Right ventricle myocardium superior (tissue), 1 donor: Measurements from ENCODE around the gene SEC16A. TPM values are rescaled to one million over a fixed set of nuclear protein-coding genes. Genes with fewer than 3 reads are reported as not detected.
"Not testable (repeated sequence)": the region's sequence is repeated elsewhere in the genome, so short reads cannot be mapped to it uniquely, and the experiment has no call there.

Source experiments
- ATAC-seq: fragments of 200-7000 bp; cut with Tn5 transposase; one replicate; pipeline ENCODE4 v1.9.1; 2020; ENCODE audit warnings: mild to moderate bottlenecking; ENCODE audit not compliant: poor library complexity
- DNase-seq: peaks from one replicate; pipeline ENCODE4 v3.0.0-alpha.2; 2020
- intact Hi-C: fragments of 100-400 bp; cut with DNase I; formaldehyde crosslinking; loops from one replicate; pipeline ENCODE4 v1.11.2; 2022
- total RNA-seq: library from RNA; stranded (reverse); fragmentation: NEBNext Ultra II Directional; extraction: Animal tissue kit (Norgen Biotek cat#: 25700); gene quantifications from one replicate; pipeline ENCODE4 v1.2.1, GENCODE V29; 2021
- donor health status: DM: no; HTN: yes; CAD: no; lungs with severe emphysema.

Gene SEC16A
- total RNA-seq, 1 donor from 2014 or later, result 21.4 TPM

DNA sequence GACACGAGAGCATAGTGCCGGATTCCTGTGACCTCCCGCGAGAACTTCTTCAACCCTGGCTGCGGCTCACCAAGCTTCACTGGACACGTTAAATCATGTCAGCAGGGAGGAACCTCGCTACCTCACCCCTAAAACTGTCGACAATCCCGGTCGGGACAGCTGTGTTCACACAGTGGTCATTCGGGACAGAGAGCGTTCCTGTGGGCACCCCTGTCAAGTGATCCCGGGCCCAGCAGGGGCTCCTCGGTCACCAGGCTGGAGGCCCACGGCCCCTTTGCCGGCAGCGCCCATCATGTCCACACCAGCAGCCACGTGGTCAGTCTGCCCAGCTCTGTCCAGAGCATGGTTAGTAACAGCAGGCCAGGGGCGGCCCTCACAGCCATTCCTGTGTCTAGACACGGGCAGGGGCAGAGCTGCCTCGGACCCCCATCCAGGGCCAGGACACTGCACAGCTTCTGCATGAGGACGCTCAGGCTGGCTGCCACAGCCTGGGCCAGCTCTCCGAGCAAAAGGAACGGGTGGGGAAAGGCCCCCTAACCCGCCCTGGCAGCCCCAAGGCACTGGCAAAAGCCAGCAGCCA is 46.7 kb downstream of the SEC16A start:
- intact Hi-C loops, result no loop called here
- ATAC-seq, result no peak
- no peak for DNase-seq

DNA sequence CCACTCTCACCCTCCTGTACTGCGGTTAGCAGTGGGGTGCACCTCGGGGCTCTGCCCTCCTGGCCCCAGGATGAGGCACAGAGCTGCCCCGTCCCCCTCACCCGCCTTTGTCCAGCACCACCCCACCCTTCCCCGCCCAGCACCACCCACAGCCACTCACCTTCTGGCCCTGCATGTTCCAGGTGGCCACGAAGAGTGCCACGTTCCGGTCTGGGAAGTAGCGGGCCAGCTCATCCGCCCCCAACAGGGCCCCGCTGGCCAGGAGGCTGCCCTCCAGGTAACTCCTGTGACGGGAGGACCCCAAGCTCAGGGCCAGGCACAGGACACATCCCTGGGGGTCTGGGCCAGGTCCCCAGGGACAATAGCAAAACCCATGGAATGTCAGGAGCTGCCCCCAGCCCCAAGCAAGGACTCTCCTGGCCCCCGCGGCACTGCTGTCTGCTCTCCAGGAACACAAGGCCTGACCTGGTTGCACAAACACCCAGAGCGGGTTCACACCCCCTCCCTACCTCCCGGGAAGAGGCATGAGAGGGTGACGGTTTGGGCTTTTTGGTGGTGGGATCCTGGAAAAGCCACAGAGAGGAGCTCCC is 48.2 kb downstream of the SEC16A start:
- DNase-seq, result no peak
- intact Hi-C loops, result no loop called here
- no peak for ATAC-seq

DNA sequence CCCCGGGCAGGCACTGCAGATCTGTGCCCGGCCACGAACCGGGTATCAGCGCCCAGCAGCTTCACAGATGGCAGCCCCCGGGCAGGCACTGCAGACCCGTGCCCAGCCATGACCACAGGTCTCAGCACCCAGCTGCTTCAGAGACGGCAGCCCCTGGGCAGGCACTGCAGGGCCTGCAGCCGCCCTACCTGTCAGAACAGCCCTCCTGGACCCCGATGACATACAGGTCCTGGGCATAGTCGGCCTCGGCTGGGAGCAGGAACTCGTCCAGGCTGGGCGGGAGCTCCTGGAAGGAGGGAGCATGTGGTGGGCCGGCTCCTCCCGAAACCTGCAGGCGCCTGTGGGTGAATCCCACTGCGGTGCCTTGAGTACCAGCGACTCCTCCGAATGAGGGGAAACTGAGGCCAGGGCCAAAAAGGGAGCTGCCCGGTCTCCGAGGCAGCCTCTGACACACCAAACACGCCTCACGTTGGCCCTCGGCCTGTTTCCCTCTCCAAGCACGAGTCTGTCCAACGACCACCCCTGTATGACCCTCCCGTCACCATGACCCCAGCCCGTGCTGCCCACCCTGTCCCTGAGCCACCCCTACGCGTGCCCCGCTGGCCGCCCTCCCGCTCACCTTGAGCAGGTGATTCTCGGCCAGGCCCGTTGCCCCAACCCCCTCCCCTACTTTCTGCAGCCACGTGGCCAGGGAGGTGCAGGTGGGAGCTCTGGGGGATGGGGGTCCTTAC is 48.8 kb downstream of the SEC16A start:
- intact Hi-C loops, result no loop called here
- ATAC-seq, result no peak

DNA sequence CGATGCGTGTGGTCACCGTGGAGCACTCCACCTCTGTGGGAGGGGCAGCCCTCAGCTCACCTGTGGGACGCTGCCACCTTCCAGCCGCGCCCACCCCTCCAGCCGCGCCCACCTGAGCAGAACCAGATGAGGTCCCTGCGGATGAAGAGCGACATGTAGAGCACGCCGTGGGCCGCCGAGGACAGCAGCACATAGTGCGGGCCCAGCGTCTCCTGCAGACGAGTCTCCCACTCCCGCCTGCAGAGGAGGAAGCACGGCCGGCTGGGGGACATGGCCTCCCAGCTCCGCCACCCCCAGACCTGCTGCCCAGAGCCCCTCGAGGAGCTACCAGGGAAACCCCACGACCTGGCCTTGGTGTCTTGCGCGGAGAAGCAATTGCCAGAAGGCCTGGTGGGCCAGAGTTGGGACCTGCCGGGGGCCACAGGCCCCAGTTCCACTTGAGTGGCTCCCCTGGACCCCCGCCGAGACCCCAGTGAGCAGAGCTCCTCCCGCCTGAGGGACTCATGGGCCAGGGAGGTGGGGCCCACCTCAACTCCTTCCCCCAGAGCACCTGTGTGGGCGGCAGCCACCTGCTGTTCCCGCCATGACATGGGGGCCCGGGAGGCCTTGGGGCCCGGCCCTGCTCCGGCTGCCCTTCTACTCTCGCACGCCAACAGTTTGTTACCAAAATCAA is 49.7 kb downstream of the SEC16A start:
- intact Hi-C loops, result no loop called here
- no peak for DNase-seq
- no peak for ATAC-seq

More for the DNA sequence above, 48.8 kb downstream of the SEC16A start:
- DNase-seq, result no peak

DNA sequence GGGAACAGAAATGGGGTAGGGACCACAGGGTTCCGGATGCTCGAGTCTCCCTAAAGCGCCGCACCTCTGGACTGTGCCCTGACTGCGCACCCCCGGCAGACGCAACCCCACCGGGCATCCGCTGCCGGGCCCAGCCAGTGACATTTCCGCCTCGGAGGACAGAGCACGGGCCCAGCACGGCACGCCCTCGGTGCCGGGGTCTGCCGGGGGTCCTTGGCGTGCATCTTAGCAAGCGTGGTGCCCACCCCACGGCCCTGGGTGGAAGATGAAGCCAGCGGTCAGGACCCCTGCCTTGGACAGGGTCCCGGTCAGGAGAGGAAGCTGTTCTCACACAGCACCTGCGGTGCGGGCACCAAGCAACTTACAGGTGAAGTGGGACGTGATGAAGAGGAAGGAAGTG is 50.2 kb downstream of the SEC16A start:
- ATAC-seq (no peak), DNase-seq (no peak)
- intact Hi-C loops, result no loop called here

DNA sequence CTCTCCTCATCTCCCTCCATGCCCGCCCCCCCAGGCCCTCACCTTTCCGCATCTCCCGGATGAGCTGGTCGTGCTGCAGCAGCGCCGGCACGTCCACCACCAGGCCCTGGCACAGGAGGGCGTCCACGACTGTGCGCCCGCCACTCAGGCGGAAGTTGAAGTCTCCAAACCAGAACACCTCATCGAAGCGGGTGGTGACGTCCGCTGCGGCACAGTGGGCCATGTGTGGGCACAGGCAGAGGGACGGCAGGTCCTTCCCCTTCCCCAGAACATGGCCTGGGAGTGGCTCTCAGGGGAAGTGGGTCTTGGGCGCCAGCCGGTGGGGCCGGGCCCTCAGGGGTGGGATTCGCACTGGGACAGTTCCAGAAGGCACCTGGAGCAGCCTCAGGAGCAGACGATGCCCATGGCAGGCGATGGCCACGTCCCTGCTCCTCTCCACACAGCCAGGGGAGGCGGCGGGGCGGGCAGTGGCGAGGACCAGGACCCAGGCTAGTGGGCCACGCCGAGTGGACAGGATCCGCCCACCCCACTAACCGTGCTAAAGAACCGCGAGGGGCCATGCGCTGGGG is 51.0 kb downstream of the SEC16A start:
- intact Hi-C loops, result no loop called here
- DNase-seq (no peak), ATAC-seq (no peak)

DNA sequence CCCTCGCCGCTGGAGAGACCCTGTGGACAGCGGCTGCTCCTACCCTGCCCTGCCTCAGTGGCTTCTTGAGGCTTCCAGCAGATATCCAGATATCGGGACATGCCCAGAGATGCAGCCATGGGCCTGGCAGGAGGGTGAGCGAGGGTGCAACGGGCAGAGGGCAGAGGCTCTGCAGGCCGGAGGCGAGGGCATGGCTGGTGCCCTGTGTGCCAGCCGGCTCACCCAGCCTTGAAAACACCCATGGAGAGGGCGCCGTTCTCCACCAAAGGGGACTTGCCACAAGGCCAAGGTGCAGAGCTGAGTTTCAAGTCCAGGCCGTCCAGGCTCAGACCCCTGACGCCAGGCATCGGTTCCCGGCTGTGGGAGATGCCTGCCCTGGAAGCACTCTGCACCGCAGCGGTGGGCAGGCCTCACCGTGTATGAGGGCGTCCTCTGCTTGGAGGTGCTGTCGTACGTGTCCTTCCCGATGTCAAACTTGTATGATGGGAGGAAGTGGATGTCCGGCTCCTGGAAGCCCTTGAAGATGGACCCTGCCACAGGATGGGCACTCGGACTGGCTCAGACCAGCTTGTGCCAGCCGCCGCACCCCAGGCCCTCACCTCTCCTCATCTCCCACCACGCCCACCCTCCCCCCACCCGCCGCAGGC is 52.1 kb downstream of the SEC16A start:
- intact Hi-C loops, result no loop called here
- ATAC-seq, result no peak
- DNase-seq, result no peak

DNA sequence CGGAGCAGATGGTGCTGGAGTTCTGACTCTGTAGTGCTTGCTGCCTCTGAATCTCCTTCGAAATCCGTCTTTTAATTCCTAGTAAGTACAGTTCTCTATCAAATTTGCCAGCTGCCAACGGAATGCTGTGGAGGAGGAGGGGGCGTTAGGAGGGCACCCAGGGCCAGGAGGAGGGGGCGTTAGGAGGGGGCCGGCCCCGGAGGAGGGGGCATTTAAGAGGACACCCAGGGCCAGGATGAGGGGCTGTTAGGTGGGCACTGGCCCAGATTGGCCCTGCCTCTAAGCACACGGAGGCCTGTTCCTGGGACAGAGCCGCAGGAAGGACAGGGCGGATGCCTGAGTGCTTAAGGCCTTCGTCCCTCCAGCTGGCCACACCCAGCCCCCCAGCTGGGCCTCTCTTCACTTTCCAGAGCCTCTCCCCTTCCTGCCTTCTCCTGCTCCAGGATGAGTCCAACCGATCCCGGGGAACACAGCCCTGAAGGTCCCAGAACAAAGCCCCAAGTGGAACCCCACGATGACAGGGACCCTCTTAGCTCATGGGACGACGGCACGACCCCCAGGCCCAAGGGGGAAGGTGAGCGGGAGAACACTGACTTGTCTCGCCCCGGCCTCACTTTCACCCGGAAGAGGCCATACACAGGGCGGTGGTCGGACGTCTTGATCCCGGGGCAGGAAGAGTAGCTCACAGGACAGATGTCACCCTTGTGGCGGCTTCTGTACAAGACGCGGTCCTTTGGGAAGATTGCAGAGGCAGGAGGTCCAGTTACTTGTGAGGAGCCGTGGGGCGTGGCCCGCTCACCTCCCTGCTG is 53.0 kb downstream of the SEC16A start:
- DNase-seq (no peak), ATAC-seq (peak; percentile 18)
- intact Hi-C loops, result no loop called here

DNA sequence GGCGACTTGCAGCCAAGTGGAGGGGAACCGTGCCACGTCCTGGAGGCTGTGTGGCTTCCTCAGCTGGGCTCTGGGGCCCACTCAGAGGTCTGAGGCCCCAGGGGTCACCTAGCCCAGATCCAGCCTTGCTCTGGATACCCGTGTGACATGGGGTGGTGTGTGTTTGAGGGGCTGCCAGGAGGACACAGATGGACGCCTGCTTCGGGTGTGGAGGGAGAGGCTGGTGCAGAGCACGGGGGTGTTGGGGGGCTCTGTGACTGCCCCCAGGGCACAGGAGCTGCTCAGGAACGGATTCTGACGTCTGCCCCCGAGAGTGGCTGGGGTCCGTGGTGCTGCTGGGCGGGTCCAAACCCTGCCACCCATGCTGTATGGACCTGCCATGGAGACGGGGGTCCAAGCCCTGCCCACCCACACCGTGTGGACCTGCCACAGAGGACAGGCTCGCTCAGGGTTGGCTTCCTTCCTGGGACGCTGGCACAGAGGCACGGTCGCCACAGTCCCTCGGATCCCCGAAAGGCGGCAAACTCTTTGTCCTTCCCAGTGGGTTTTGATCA is 53.7 kb downstream of the SEC16A start:
- ATAC-seq, result peak; percentile 27
- intact Hi-C loops, result no loop called here
- no peak for DNase-seq

DNA sequence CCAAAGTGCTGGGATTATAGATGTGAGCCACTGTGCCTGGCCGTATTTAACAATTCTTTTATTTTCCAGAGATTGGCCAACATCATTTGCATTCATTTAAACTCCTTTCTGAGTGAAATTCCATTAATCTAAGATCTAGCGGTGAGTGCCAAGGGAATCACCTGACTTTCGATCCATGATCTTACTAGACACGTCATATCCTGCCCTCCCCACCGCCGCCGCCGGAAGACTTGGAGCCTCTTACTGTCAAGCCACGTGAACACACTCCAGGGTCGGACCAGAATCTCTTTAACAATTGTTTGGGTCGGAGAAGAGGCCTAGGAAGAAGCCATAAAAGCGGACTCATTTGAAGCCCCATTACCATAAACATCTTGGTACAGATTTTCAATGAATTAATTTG is 56.1 kb downstream of the SEC16A start:
- ATAC-seq, result no peak
- intact Hi-C loops, result no loop called here
- DNase-seq, result no peak

DNA sequence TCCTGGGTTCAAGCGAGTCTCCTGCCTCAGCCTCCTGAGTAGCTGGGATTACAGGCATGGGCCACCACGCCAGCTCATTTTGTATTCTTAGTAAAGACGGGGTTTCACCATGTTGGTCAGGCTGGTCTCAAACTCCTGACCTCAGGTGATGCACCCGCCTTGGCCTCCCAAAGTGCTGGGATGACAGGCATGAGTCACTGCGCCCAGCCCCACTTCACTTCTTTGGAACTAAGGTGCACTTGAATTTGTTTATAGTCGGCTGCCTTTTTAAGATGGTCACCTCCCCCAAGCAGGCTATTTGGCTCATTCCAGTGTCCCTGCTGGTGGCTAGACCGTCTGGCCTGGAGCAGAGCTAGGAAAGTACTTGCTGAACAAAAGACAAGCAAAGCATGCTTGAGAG is 57.5 kb downstream of the SEC16A start:
- DNase-seq, ATAC-seq, intact Hi-C loops: not testable (repeated sequence)

DNA sequence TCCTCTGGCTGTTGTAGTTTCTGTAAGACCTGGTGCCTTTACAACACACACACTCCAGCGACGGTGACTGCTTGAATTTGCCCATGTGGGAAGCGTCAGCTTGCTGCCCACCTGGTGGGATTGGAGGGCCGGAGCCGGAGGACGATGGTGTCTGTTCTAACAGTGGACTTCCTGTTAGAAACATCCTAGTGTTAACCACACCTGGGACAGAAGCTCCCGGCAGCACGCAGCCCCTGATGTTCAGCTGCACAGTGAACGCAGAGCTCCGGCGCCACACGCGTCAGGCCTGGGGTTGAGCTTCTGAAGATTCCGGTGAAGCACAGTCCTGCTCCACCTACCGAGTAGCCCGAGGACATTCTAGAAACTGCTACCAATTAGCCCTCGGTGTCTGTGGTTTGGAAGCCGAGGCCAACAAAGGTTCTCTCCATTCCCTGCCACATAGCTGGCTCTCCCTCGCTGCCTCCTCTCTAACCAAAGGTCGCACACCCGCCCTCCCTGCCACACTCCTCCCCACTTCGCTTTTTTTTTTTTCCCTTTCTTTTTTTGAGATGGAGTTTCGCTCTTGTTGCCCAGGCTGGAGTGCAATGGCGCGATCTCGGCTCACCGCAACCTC is 58.0 kb downstream of the SEC16A start:
- ATAC-seq, result no peak
- no peak for DNase-seq
- intact Hi-C loops, result no loop called here

DNA sequence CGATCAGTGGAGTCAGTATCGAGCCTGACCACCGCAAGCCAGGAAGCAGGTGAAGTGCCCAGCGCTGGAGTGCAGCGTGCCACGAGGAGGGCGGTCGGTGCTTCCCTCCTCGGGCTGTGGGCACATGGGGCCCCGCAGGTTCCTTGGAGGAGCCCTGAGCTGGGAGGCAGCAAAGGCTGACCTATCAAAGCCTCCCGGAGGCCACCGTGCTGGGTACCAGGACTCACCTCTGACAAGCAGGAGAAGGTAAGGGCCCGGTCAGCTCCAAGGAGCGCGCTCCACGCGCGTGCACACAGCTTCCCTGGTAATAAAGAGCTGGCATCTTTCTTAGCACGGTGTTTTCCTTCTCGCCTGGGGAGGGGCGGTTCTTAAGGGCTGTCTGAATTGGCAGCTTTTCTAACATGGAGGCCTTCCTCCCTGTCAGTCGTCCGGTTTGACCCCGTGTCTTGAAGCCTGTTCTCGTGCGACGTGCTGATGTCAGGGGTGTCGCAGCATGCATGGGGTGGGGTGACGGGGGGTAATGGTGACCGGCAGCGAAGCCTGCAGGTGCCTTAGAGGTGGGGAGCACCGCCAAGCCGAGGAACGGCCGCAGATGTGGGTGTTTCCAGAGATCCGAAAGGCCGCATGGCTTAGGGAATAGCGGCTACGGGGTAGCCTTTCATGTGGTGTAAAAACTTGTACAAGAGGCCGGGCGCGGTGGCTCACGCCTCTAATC is 59.3 kb downstream of the SEC16A start:
- ATAC-seq, result no peak
- DNase-seq, result no peak
- intact Hi-C loops, result no loop called here

DNA sequence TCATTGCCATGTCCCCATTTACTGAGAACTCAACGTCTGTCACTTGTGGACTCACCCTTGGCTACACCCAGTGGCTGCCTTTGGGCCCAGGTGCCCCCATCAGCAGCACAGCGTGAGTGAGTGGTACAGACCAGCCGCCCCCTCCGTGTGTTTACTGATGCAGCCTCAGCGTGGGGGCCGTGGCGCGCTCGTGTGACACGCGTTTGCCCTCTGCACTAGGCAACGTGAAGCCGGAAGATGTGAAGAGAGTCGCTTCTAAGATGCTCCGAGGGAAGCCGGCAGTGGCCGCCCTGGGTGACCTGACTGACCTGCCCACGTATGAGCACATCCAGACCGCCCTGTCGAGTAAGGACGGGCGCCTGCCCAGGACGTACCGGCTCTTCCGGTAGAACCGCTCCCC is 60.0 kb downstream of the SEC16A start:
- no peak for ATAC-seq
- no peak for DNase-seq
- intact Hi-C loops, result no loop called here

DNA sequence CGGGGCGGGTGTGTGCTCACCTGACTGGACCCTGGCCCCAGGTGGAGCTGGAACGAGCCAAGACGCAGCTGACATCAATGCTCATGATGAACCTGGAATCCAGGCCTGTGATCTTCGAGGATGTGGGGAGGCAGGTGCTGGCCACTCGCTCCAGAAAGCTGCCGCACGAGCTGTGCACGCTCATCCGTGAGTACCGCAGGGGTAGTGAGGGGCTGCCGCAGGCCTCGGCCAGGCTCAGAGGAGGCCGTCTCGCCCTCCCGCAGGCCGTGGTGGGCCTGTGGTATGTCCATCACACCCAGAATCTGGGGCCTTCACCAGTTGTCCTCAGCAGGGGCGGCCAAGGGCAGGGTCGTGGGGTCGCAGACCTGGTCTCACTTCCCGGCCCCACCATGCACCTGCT is 61.0 kb downstream of the SEC16A start:
- DNase-seq, result no peak
- intact Hi-C loops, result no loop called here

DNA sequence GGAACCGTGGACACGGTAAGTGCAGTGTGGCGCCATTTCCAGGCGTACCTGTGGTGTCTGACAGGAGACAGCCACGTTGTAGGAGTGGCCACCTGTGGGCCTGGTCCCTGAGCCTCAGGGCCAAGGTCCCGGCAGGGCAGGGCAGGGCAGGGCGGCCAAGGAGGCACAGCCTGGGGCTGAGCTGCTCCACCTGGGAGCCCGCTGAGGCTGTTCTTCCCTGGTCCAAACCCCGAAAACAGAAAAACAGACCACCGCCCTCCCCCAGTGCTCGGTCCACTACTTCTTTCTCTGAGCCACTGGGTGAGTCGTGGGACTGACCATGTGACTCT is 63.8 kb downstream of the SEC16A start:
- DNase-seq (no peak), ATAC-seq (no peak)
- intact Hi-C loops, result no loop called here

More for the DNA sequence above, 61.0 kb downstream of the SEC16A start:
- ATAC-seq, result no peak
